Kasumi-1 (cell line): Measurements from ENCODE around the gene SHCBP1.
"Not testable (repeated sequence)": the region's sequence is repeated elsewhere in the genome, so short reads cannot be mapped to it uniquely, and the experiment has no call there.

Experiments used
- DNase-seq, 2 experiments: peaks; one replicate each; lab custom pipeline; 2025; lab: John Stamatoyannopoulos, UW

SHCBP1 gene

DNA sequence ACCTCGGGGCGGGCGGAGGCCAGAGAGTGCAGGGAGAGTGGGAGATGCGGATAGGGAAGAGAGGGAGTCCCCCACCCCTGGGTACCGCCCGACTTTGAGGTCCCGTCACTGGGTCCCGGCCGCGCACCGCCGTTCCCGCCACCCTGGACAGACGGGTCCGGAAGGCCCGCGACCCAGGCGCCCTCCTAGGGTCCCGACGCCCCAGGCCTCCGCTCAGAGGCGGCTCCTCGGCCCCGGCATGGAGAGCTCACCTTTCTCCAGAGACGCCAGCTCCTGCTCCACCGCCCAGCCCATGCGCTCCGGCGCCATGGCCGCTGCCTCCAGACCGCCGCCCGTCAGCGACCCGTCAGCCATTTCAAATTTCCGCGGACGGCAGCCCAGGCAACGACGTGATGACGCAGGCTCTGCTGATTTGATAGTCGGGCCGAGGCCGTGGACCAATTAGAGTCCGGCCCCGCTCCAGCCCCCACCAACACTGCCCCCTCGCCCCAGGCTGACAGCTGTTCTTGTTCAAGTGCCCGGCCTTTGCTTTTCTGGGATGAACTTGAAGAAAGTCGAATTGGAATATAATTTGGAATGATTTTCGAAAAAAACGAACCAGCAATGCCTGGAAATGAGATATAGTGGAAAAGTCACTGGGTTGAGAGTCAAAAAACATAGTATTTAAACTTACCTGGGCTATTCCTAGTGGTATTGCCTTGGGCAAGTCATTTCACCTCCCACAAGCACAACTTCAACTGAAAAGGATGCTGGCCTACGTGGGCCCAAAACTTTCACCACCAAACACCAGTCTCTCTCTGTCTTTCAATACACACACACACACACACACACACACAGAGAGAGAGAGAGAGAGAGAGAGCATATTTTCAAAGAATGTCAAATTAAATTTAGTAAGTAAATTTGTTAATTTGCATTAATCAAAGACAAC, at the start of gene SHCBP1:
SHCBP1 (minus strand) TSS at position 374 of the 928 bp plus-strand sequence; CDS start at position 354, 20 bp downstream.
- DNase-seq, result peak; percentile 89

- DNase-seq, result no peak
Observed at GRCh38 chr16:46662123-46662522, 40.9 kb upstream of the SHCBP1 start.

GRCh38 chr16:46658925-46659324, 37.7 kb upstream of the SHCBP1 start:
- DNase-seq, result peak; percentile 98 to 99

DNA sequence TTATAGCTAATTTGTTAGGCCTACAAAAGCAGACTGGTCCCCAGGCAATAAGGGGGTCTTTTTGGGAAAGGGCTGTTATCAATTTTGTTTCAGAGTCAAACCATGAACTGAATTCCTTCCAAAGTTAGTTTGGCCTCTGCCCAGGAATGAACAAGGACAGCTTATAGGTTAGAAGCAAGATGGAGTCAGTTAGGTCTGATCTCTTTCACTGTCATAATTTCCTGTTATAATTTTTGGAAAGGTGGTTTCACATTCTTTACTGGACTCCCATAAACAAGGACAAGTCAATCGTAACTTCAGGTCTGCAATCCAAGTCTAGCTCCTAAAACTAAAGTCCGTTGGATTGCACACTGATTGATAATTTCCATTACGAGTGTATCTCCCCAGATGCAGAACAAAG, 30.1 kb upstream of the SHCBP1 start:
- DNase-seq, result no peak

GRCh38 chr16:46650254-46650623, 29.1 kb upstream of the SHCBP1 start:
- no peak for DNase-seq

DNA sequence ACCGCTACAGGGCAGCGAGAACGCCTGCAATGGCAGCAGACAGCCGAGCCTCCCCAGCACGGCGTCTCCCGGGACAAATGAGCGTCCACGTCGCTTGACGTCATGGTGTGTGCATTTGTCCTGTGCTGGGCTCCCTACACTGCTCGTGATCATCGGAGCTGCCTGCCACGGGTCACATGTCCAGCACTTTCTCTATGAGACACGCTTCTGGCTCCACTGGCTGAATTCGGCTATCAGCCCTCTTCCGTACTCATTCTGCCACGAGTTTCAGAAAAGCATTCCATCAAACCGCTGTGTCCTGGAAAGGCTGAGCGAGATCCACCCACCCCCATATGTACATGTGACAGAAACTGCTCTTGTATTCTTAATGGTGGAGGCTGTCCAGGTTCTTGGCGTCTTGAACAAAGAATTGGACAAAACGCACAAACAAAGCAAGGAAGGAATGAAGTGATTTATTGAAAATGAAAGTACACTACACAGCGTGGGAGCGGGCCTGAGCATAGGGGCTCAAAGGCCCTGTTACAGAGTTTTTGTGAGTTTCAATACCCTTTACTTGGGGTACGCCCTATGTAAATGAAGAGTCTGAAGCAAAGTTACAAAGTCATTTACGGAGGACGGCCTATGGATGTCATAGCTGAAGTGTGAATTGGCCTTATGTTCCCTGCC, 28.5 kb upstream of the SHCBP1 start:
- DNase-seq, result no peak

DNA sequence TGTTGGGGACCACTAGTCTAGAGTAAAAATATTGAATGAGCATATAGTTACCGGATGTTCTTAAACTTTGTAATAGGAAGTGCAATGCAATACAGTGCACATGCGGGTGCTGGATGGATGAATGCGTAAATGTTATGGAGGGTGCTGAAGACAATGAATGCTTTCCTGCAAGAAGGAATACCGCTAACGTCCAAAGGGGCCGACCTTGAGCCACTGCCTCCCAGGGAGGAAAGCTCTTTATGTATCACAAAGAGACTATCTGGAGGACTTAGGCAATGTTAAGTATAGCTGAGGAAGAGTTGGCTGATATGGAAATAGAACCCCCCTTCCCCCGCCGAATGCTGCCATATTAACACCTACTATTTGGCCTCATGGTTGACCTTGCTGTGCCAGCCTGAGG, 27.5 kb upstream of the SHCBP1 start:
- no peak for DNase-seq

DNA sequence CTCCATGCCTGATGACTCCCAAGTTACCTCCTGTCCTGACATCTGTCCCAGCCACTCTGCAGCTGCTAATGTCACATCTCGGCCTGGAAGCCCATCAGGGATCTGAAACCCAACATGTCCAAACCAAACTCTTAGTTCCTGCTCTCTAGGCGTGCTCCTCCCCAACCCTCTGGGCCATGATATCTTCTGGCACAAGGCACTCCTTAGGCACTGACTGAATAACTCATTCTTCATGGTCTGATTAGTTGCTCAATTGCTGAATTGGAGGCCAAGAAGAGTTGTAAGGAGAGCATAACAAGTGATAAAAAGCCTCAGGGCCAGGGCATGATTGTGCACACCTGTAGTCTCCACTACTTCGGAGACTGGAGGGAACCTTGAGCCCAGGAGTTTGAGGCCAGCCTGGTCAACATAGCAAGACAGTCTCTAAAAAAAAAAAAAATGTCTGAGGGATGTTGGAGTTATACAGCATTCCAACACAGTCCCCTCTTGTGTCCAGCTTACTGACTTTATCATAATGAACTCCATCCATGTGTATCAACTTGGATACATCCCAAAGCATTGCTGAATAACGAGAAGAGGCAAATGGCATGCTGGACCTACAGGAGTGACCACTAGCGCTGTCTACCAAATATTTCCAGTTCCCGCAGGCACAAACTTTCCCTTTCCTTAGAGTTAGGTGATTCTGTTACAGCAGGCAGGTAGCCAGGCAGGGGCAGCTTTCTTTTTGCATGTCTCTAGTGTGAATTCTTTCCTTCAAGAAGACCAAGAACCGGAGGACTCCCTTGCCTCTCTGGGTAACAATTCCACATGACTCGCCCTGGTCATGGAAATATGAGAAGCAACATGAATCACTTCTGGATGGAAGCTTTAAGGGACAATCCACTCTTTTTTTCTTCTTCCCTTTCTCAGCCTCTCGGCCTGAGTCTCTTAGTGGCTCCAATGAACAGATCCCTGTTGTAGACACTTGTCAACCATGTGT, 18.1 kb upstream of the SHCBP1 start:
- no peak for DNase-seq

- no peak for DNase-seq
Observed at GRCh38 chr16:46632778-46633733, 11.9 kb upstream of the SHCBP1 start.

- peak; percentile 57 to 68 for DNase-seq
Observed at GRCh38 chr16:46629331-46630219, 8.4 kb upstream of the SHCBP1 start.

DNA sequence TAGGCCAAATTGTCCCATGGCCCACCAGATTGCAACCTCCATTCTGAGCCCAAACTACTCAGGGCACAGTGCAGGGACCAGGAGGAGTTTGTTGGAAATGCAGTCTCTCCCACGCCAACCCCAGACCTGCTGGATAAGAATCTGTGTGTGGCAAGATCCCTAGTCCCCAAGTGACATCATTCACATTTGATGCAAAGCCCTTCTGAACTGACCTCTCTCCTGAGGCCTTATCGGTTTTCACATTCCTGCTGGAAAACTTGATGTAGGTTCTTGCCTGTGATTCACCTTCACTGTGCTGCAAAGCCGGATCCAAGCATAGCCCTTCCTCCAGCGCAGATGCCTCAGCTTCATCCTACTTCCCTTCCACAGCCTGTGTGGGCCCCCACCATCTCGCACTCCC, 6.6 kb upstream of the SHCBP1 start:
- DNase-seq, result no peak

- DNase-seq, result not testable (repeated sequence)
Observed at GRCh38 chr16:46626681-46627080, 5.5 kb upstream of the SHCBP1 start.

DNA sequence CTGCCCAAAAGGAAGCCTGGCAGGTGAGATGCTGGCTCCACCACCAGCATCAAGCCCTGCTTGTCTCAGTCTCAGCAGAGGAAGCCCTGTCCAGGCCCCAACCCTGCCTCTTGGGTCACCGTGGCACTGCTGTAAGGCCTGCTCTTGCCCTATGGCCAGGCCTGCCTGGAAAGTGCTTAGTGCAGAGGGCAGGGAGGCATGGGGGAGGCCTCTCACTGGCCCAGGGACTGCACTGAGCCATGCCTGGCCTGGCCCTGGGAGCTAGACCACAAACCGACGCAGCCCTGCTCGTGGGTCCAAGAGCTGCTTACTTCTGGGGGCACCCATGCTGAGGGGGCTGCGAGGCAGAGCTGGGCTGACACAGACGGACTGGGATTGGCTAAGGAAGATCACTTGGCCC, 3.7 kb upstream of the SHCBP1 start:
- DNase-seq, result not testable (repeated sequence)

GRCh38 chr16:46623707-46624106, 2.5 kb upstream of the SHCBP1 start:
- not testable (repeated sequence) for DNase-seq

DNA sequence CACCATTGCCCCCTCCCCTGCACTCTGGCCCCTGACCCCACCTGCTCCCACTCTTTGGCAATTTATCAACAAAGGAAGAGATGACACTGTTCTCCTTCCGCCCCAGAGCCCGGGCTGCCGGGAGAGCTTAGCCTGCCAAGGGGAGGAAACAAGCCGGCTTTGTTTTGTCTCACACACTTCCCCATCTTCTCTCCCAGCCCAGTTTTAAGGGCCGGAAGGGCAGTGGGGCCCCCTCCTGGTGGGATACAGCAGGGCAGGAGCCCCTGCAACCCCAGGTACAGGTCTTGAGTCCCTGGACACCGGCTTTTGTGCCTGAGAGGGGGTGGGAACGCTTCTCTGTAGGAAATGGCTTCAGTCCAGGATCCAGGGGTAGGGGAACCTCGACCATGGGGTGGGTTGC, 2.1 kb upstream of the SHCBP1 start:
- DNase-seq, result not testable (repeated sequence)

- no peak for DNase-seq
Observed at GRCh38 chr16:46621934-46622676, 926 bp upstream of the SHCBP1 start.

- DNase-seq, result peak; percentile 49 to 77
Observed at GRCh38 chr16:46620266-46621005, 743 bp downstream of the SHCBP1 start.

DNA sequence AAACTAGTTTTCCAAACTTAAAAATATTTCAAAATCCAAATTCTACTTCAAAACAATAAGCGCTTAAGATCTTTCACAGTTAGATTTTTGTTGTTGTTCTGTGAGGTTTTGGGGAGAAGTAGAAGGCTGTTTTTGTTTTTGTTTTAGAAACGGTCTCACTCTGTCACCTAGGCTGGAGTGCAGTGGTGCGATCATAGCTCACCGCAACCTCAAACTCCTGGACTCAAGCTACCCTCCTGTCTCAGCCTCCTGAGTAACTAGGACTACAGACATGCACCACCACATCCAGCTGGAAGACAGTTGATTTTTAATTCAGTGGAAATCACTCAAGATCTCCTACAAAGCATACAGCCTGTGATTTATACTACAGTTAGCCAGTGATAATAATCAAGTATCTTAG, 2.7 kb downstream of the SHCBP1 start:
- DNase-seq, result no peak
